HG03196 (cell line): ENCODE measurements around the gene BTBD9.

ENCODE experiments used
- ATAC-seq: cut with Tn5 transposase; IDR thresholded peaks from one replicate; pipeline ENCODE4 v1.9.1; 2021; ENCODE audit not compliant: unreplicated experiment

The BTBD9 gene

GRCh38 chr6:38510205-38510604 lies 129.5 kb downstream of the BTBD9 start:
- no peak for ATAC-seq

GRCh38 chr6:38509713-38510112 lies 130.0 kb downstream of the BTBD9 start:
- ATAC-seq, result no peak

- ATAC-seq, result no peak
Measured at GRCh38 chr6:38508894-38509293, 130.8 kb downstream of the BTBD9 start.

GRCh38 chr6:38508286-38508685 lies 131.4 kb downstream of the BTBD9 start:
- ATAC-seq, result no peak

GRCh38 chr6:38507173-38507572 lies 132.6 kb downstream of the BTBD9 start:
- ATAC-seq, result no peak

- ATAC-seq, result no peak
Measured at GRCh38 chr6:38505826-38506225, 133.9 kb downstream of the BTBD9 start.

GRCh38 chr6:38504996-38505395 lies 134.7 kb downstream of the BTBD9 start:
- ATAC-seq, result no peak

GRCh38 chr6:38503960-38504682 lies 135.6 kb downstream of the BTBD9 start:
- no peak for ATAC-seq

GRCh38 chr6:38503032-38503773 lies 136.5 kb downstream of the BTBD9 start:
- no peak for ATAC-seq

GRCh38 chr6:38502423-38502822 lies 137.3 kb downstream of the BTBD9 start:
- no peak for ATAC-seq

GRCh38 chr6:38501931-38502330 lies 137.8 kb downstream of the BTBD9 start:
- no peak for ATAC-seq

GRCh38 chr6:38499529-38500096 lies 140.1 kb downstream of the BTBD9 start:
- ATAC-seq, result no peak

GRCh38 chr6:38498805-38499445 lies 140.8 kb downstream of the BTBD9 start:
- ATAC-seq, result no peak

- ATAC-seq, result no peak
Measured at GRCh38 chr6:38498085-38498484, 141.6 kb downstream of the BTBD9 start.

GRCh38 chr6:38497546-38497945 lies 142.2 kb downstream of the BTBD9 start:
- ATAC-seq, result no peak

GRCh38 chr6:38495922-38496635 lies 143.7 kb downstream of the BTBD9 start:
- ATAC-seq, result no peak

GRCh38 chr6:38495518-38495917 lies 144.2 kb downstream of the BTBD9 start:
- ATAC-seq, result no peak

GRCh38 chr6:38493931-38494547 lies 145.7 kb downstream of the BTBD9 start:
- no peak for ATAC-seq

- ATAC-seq, result no peak
Measured at GRCh38 chr6:38492031-38492430, 147.7 kb downstream of the BTBD9 start.

- ATAC-seq, result no peak
Measured at GRCh38 chr6:38489951-38490350, 149.8 kb downstream of the BTBD9 start.

GRCh38 chr6:38487423-38487822 lies 152.3 kb downstream of the BTBD9 start:
- ATAC-seq, result no peak
